ENCODE measurements around the gene SLC25A10.

DNA sequence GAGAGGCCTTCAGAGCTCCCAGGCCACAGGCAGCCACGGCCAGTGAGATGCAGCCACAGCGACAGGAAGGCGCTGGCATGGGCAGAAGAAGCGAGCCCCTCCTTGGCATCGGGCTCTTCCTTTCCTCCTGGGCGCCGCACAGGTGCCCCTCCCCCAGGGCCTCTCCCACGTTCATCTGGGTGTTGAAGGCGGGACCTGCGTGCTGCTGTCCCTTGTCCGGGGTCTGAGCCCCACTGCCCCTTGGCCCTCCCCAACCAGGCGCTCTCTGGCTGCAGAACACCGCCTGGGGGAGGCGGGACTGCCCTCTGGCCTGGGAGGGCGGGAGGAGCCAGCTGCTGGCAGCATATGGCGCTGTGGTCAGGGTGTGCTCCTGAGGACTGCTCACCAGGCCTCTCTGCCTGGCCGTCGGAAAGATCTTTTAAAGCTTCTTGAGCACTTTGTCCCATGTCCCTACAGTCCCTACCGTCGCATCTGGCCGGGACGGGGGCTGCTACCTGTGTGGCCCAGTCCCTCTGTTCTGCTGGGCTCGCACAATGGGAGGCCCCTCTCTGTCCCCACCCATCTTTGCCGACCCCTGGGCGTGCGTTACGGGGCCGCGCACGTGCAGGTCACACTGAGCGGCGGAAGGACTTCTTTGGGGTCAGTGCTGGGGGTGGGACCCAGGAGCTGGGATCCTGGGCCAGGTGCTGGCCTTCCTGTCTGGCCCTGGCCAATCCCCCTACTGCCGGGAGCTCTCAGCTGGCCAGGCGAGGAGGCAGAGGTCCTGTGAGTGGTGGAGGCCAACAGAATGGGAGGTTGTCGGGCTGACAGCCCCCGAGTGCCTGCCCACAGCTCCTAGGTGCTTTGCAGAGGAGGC, 1.7 kb downstream of the SLC25A10 start:
- TF ChIP-seq FOXK2 (IDR thresholded peaks at IDR 0.05) (no peak), LEF1 (IDR thresholded peaks at IDR 0.05; ENCODE audit: borderline replicate concordance) (no peak), NFRKB (IDR thresholded peaks at IDR 0.05) (no peak), FOXM1 (IDR thresholded peaks at IDR 0.05; ENCODE audit: borderline replicate concordance) (no peak), CTBP1 (IDR thresholded peaks at IDR 0.05; ENCODE audit: borderline replicate concordance) (no peak), FOXA1 (IDR thresholded peaks at IDR 0.05) (no peak)
- TF ChIP-seq, protein P1, sequence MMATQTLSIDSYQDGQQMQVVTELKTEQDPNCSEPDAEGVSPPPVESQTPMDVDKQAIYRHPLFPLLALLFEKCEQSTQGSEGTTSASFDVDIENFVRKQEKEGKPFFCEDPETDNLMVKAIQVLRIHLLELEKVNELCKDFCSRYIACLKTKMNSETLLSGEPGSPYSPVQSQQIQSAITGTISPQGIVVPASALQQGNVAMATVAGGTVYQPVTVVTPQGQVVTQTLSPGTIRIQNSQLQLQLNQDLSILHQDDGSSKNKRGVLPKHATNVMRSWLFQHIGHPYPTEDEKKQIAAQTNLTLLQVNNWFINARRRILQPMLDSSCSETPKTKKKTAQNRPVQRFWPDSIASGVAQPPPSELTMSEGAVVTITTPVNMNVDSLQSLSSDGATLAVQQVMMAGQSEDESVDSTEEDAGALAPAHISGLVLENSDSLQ (IDR thresholded peaks at IDR 0.05): no peak
